Astrocyte (in vitro differentiated cells and primary cell): ENCODE results near the gene CIAPIN1.

Experiments used
- CTCF ChIP-seq: IDR thresholded peaks from 2 replicates; pipeline ENCODE4 v1.5.1; 2011; ENCODE audit warnings: low read depth, mild to moderate bottlenecking, inconsistent platforms, low read length, moderate library complexity; ENCODE audit not compliant: insufficient read depth
- EZH2 ChIP-seq: IDR thresholded peaks from 2 replicates; pipeline ENCODE4 v1.6.1; 2012; ENCODE audit warnings: mild to moderate bottlenecking, low read length, inconsistent platforms; ENCODE audit not compliant: insufficient read depth

- TF ChIP-seq CTCF = no peak
- TF ChIP-seq EZH2 = no peak
These were observed 36.7 kb upstream of the CIAPIN1 start for GRCh38 chr16:57483725-57484514.
